K562 (cell line): Measurements from ENCODE around the gene NEK1. TPM values are rescaled to one million over a fixed set of nuclear protein-coding genes. Genes with fewer than 3 reads are reported as not detected.
A peak's percentile ranks its signal among the peaks of the same experiment; 100 is the strongest.

ENCODE experiments used
- ATAC-seq: fragments of 200-7000 bp; cut with Tn5 transposase; 3 replicates; pipeline ENCODE4 v1.9.1; 2020; ENCODE audit warnings: moderate library complexity
- BruUV-seq: library from RNA; stranded (reverse); fragments of 400-500 nt; replicated peaks from 2 replicates; lab custom pipeline; 2021; lab: Mats Ljungman, UMichigan
- CTCF ChIA-PET: fragments of 300-600 bp; formaldehyde crosslinking; extraction: SDS; loops from one replicate; lab custom pipeline; 2021; ENCODE audit warnings: low intra/inter-chr PET ratio; lab: Yijun Ruan, JAX
- POLR2A ChIA-PET: fragments of 300-600, 350-650 bp; sonication (Branson Sonifier 250); formaldehyde crosslinking; extraction: SDS; loops from one replicate; lab custom pipeline; 2021; ENCODE audit warnings: antibody characterized with exemption, inconsistent platforms; lab: Yijun Ruan, JAX
- DNase-seq, 4 experiments: peaks; one replicate each; pipeline versions ENCODE4 v3.0.0 to v3.0.0-alpha.2; 2011 to 2018; ENCODE audit warnings: low spot score in 3 of 4, mixed read lengths in 3 of 4; ENCODE audit errors: extremely low read depth in 1 of 4
- FAIRE-seq: peaks from 2 replicates; lab custom pipeline; 2011; peaks lifted over from hg19 to GRCh38; lab: Jason Lieb, UNC
- H2AFZ ChIP-seq: 2 replicates; pipeline ENCODE4 v1.6.0; 2011; ENCODE audit warnings: low read depth, low read length, control low read depth, inconsistent platforms
- H3K27ac ChIP-seq: fragments of 200-600 bp; 3 replicates; pipeline ENCODE4 v1.8.0; 2011; ENCODE audit warnings: low read depth, mild to moderate bottlenecking, control low read depth, inconsistent platforms, low read length, moderate library complexity, mixed read lengths; ENCODE audit errors: extremely low read depth
- H3K27me3 ChIP-seq, 2 experiments: fragments of 300-600 bp in 1 of 2; 2 replicates in 1 of 2; 3 replicates in 1 of 2; pipeline versions ENCODE4 v1.6.0 to v1.8.0; 2011; ENCODE audit warnings: inconsistent platforms in 2 of 2, low read length in 2 of 2, mild to moderate bottlenecking in 1 of 2, mixed read lengths in 1 of 2, moderate library complexity in 1 of 2; ENCODE audit not compliant: control insufficient read depth in 2 of 2, insufficient read depth in 2 of 2
- H3K36me3 ChIP-seq: fragments of 300-600 bp; 3 replicates; pipeline ENCODE4 v1.8.0; 2011; ENCODE audit warnings: mild to moderate bottlenecking, low read length, inconsistent platforms; ENCODE audit not compliant: control insufficient read depth, insufficient read depth
- H3K4me1 ChIP-seq, 2 experiments: fragments of 200-600 bp in 1 of 2; replicated peaks in 1 of 2; 2 replicates in 1 of 2; 3 replicates in 1 of 2; pipeline versions ENCODE4 v1.5.1 to v1.8.0; 2011; ENCODE audit warnings: inconsistent platforms in 2 of 2, low read length in 2 of 2, mild to moderate bottlenecking in 1 of 2, mixed read lengths in 1 of 2, moderate library complexity in 1 of 2; ENCODE audit not compliant: control insufficient read depth in 2 of 2, insufficient read depth in 2 of 2
- H3K4me2 ChIP-seq: 2 replicates; pipeline ENCODE4 v1.6.1; 2011; ENCODE audit warnings: low read length, control low read depth, inconsistent platforms, mixed read lengths; ENCODE audit not compliant: insufficient read depth
- H3K4me3 ChIP-seq: fragments of 200-600 bp; sonication (generic), shearing (Covaris generic); 2 replicates; pipeline ENCODE4 v1.5.1; 2016; ENCODE audit warnings: control low read depth, inconsistent platforms
- H3K79me2 ChIP-seq: fragments of 200-600 bp; 3 replicates; pipeline ENCODE4 v1.8.0; 2011; ENCODE audit warnings: low read length, inconsistent platforms; ENCODE audit not compliant: control insufficient read depth, insufficient read depth
- H3K9ac ChIP-seq, 2 experiments: 2 replicates each; pipeline versions ENCODE4 v1.6.0 to v1.6.1; 2011; ENCODE audit warnings: low read depth in 2 of 2, low read length in 2 of 2, control low read depth in 1 of 2, inconsistent platforms in 1 of 2, mild to moderate bottlenecking in 1 of 2, mixed read lengths in 1 of 2; ENCODE audit not compliant: insufficient read depth in 1 of 2
- H3K9me1 ChIP-seq: one replicate; pipeline ENCODE4 v1.6.0; 2011; ENCODE audit warnings: inconsistent platforms, mild to moderate bottlenecking, low read length, moderate library complexity; ENCODE audit not compliant: control insufficient read depth, insufficient read depth
- H3K9me3 ChIP-seq: replicated peaks from 2 replicates; pipeline ENCODE4 v1.5.1; 2011; ENCODE audit warnings: low read depth, low read length, inconsistent platforms; ENCODE audit not compliant: control insufficient read depth, insufficient read depth
- H4K20me1 ChIP-seq: replicated peaks from 2 replicates; pipeline ENCODE4 v1.6.1; 2011; ENCODE audit warnings: low read length, inconsistent platforms, mixed read lengths; ENCODE audit not compliant: control insufficient read depth, insufficient read depth
- ATF1 ChIP-seq, 2 experiments: fragments of 450-650 bp in 1 of 2; IDR thresholded peaks; 2 replicates each; pipeline ENCODE4 v1.6.1; 2016; ENCODE audit warnings: missing compliant biosample characterization in 1 of 2, missing genetic modification characterization in 1 of 2
- BHLHE40 ChIP-seq: IDR thresholded peaks from 2 replicates; pipeline ENCODE4 v1.6.1; 2011; ENCODE audit warnings: low read length, improper control_type of control experiment
- DPF2 ChIP-seq: fragments of 450-650 bp; IDR thresholded peaks from 2 replicates; pipeline ENCODE4 v1.6.1; 2016
- FOSL1 ChIP-seq: fragments of 200-800 bp; sonication (Bioruptor generic); conservative IDR thresholded peaks from 2 replicates; pipeline ENCODE4 v1.6.1; 2016; ENCODE audit warnings: missing genetic modification characterization, missing compliant biosample characterization
- FOXJ2 ChIP-seq: fragments of 200-800 bp; sonication (Bioruptor generic); IDR thresholded peaks from 2 replicates; pipeline ENCODE4 v1.6.1; 2016; ENCODE audit warnings: missing genetic modification characterization, missing compliant biosample characterization
- HCFC1 ChIP-seq: IDR thresholded peaks from 2 replicates; pipeline ENCODE4 v1.6.1; 2012; ENCODE audit warnings: low read depth, low read length, improper control_type of control experiment
- HMG20A ChIP-seq: fragments of 450-650 bp; formaldehyde crosslinking; conservative IDR thresholded peaks from 2 replicates; pipeline ENCODE4 v1.4.0; 2020; ENCODE audit warnings: mild to moderate bottlenecking, mixed read lengths
- HNRNPH1 ChIP-seq: fragments of 200-400 bp; formaldehyde crosslinking; optimal IDR thresholded peaks from 2 replicates; pipeline ENCODE3; 2017; ENCODE audit warnings: low read depth, mild to moderate bottlenecking, low read length, moderate library complexity
- HOXB6 ChIP-seq: fragments of 250-450 bp; sonication (Bioruptor Pico); IDR thresholded peaks from 2 replicates; pipeline ENCODE4 v1.5.1; 2022; ENCODE audit warnings: mild to moderate bottlenecking, borderline replicate concordance
- L3MBTL2 ChIP-seq: fragments of 450-650 bp; IDR thresholded peaks from 2 replicates; pipeline ENCODE4 v1.6.1; 2016; ENCODE audit warnings: mild to moderate bottlenecking, moderate library complexity
- LARP7 ChIP-seq: fragments of 450-650 bp; IDR thresholded peaks from 2 replicates; pipeline ENCODE4 v1.6.1; 2016
- RBM25 ChIP-seq: fragments of 200-400 bp; formaldehyde crosslinking; IDR thresholded peaks from 2 replicates; pipeline ENCODE4 v1.6.1; 2018; ENCODE audit warnings: low read length, low read depth, moderate library complexity; ENCODE audit not compliant: severe bottlenecking
- SETDB1 ChIP-seq: IDR thresholded peaks from one replicate; pipeline ENCODE4 v1.6.1; 2012; ENCODE audit warnings: low read length, control low read depth, inconsistent platforms
- SIN3B ChIP-seq: fragments of 450-650 bp; IDR thresholded peaks from 2 replicates; pipeline ENCODE4 v1.6.1; 2017; ENCODE audit warnings: low read depth, mild to moderate bottlenecking, moderate library complexity
- SMARCC2 ChIP-seq: fragments of 450-650 bp; IDR thresholded peaks from 2 replicates; pipeline ENCODE4 v1.6.1; 2017; ENCODE audit warnings: antibody characterized with exemption, moderate library complexity, mild to moderate bottlenecking, low read depth
- SRSF9 ChIP-seq: fragments of 200-400 bp; formaldehyde crosslinking; IDR thresholded peaks from 2 replicates; pipeline ENCODE4 v1.6.1; 2017; ENCODE audit warnings: low read depth, low read length, borderline replicate concordance
- ZNF586 ChIP-seq: fragments of 450-650 bp; formaldehyde crosslinking; conservative IDR thresholded peaks from 2 replicates; pipeline ENCODE4 v1.4.0; 2020; ENCODE audit warnings: mild to moderate bottlenecking, moderate library complexity
- ZNF766 ChIP-seq: fragments of 200-800 bp; sonication (Bioruptor generic); conservative IDR thresholded peaks from 2 replicates; pipeline ENCODE4 v1.6.1; 2016; ENCODE audit warnings: missing genetic modification characterization, missing compliant biosample characterization
- WGBS: fragments of 100-300 bp; shearing (Covaris generic); methylation state at CpG from one replicate; pipeline ENCODE4 v1.1.6; 2016; ENCODE audit warnings: low coverage, mixed read lengths; ENCODE audit not compliant: insufficient coverage; ENCODE audit errors: missing lambda C conversion rate; 5-methylcytosine and 5-hydroxymethylcytosine counted together
- in situ Hi-C: fragments of 300-500 bp; cut with MboI; formaldehyde crosslinking; loops from 4 replicates; pipeline ENCODE4 v1.15.0; 2018; ENCODE audit warnings: inconsistent platforms, mixed read lengths
- intact Hi-C: fragments of 100-400 bp; cut with micrococcal nuclease; formaldehyde crosslinking; loops from 2 replicates; pipeline ENCODE4 v1.14.2; 2022
- polyA plus RNA-seq, 8 experiments: library from polyadenylated mRNA; depleted of rRNA in 4 of 8; stranded (reverse) in 5 of 8; unstranded in 3 of 8; fragments of >200 nt; fragmentation: Nextera tagmentation in 2 of 8; fragmentation: Illumina TruSeq in 1 of 8; extraction: Ambion mirVana in 2 of 8; extraction: Trizol in 1 of 8; gene quantifications; 2 replicates each; pipeline versions ENCODE4 v1.2.1 to v1.2.3, GENCODE V29; 2011 to 2014; ENCODE audit warnings: inconsistent platforms in 1 of 8, missing spikeins in 1 of 8
- total RNA-seq, 7 experiments: library from RNA; depleted of rRNA in 6 of 7; stranded (reverse); fragments of >200 nt in 6 of 7; fragmentation: Illumina TruSeq in 2 of 7; extraction: Trizol in 2 of 7; gene quantifications; 2 replicates each; pipeline versions ENCODE4 v1.2.1 to v1.2.3, GENCODE V29; 2011 to 2021; ENCODE audit warnings: low replicate concordance in 1 of 7
- TF ChIP-seq, protein P1 (sequence below): sonication (generic); formaldehyde crosslinking; IDR thresholded peaks from 2 replicates; pipeline ENCODE4 v1.8.0; 2022; ENCODE audit warnings: missing genetic modification reagents, mild to moderate bottlenecking, borderline replicate concordance
- TF ChIP-seq, protein P2 (sequence below): fragments of 250-450 bp; sonication (Bioruptor Pico); IDR thresholded peaks from 2 replicates; pipeline ENCODE4 v1.5.1; 2021; ENCODE audit warnings: mild to moderate bottlenecking
- TF ChIP-seq, protein P3 (sequence below), 2 experiments: fragments of 450-650 bp in 1 of 2; sonication (generic) in 1 of 2; formaldehyde crosslinking in 1 of 2; IDR thresholded peaks in 1 of 2; conservative IDR thresholded peaks in 1 of 2; 2 replicates each; pipeline versions ENCODE4 v1.6.1 to v1.8.1; 2016 to 2023; ENCODE audit warnings: mild to moderate bottlenecking in 2 of 2, moderate library complexity in 2 of 2, inconsistent platforms in 1 of 2, missing genetic modification reagents in 1 of 2

The NEK1 gene
- total and polyA plus RNA-seq, 9 of the 15 experiments (the other 6 are each of a cell fraction or from before 2014, with no cell fraction given) = 6.2 to 15.7 (median 10.3) TPM

DNA sequence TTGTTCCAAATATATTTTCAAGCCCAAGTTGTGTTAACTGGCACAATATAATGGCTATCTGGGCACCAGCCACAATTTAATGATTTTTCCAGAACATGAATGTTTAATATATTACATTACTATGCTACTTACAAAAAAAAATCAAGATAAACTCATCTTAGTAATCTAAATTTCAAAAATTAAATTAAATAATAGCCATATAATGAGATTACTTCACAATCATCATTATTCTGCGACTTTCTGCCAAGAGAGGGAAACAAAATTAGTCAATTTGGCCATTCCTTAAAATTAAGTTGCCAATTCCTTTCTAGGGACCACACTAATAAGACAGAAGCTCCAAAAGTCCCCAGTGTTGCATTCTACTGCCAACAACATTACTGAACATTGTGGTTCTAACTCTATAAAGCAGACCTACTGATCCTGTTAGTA is 7.5 kb downstream of the NEK1 start:
- in situ Hi-C loops = loop anchor here (25.0 kb wide), 1 partner anchor 432 kb away; the partner anchor contains the start of gene MFAP3L
- TF ChIP-seq FOSL1 (peak; percentile 66), HOXB6 (CRISPR knock-in tag) (no peak), SMARCC2 (0 out of 2 replicates have a peak, but pooled peaks have one; percentile 12), HCFC1 (no peak), ZNF766 (CRISPR knock-in tag) (0 out of 2 replicates have a peak, but pooled peaks have one; percentile 25), SRSF9 (no peak), SIN3B (no peak), SETDB1 (no peak), HMG20A (CRISPR knock-in tag) (no peak), ZNF586 (no peak), HNRNPH1 (no peak), RBM25 (no peak), ATF1 (CRISPR knock-in tag; IDR thresholded peaks at IDR 0.05) (no peak), ATF1 (tag; IDR thresholded peaks at IDR 0.05) (peak; percentile 6; the same call in 1 of the 2 replicates), LARP7 (no peak), L3MBTL2 (no peak), FOXJ2 (tag) (0 out of 2 replicates have a peak, but pooled peaks have one; percentile 2), BHLHE40 (no peak), DPF2 (peak; percentile 10; the same call in 1 of the 2 replicates)
- TF ChIP-seq, protein P1, sequence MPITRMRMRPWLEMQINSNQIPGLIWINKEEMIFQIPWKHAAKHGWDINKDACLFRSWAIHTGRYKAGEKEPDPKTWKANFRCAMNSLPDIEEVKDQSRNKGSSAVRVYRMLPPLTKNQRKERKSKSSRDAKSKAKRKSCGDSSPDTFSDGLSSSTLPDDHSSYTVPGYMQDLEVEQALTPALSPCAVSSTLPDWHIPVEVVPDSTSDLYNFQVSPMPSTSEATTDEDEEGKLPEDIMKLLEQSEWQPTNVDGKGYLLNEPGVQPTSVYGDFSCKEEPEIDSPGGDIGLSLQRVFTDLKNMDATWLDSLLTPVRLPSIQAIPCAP (CRISPR knock-in tag) = no peak
- TF ChIP-seq, protein P2, sequence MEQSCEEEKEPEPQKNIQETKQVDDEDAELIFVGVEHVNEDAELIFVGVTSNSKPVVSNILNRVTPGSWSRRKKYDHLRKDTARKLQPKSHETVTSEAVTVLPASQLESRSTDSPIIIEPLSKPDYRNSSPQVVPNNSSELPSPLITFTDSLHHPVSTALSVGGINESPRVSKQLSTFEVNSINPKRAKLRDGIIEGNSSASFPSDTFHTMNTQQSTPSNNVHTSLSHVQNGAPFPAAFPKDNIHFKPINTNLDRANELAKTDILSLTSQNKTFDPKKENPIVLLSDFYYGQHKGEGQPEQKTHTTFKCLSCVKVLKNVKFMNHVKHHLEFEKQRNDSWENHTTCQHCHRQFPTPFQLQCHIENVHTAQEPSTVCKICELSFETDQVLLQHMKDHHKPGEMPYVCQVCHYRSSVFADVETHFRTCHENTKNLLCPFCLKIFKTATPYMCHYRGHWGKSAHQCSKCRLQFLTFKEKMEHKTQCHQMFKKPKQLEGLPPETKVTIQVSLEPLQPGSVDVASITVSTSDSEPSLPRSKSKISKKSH (CRISPR knock-in tag) = no peak
- TF ChIP-seq, protein P3, sequence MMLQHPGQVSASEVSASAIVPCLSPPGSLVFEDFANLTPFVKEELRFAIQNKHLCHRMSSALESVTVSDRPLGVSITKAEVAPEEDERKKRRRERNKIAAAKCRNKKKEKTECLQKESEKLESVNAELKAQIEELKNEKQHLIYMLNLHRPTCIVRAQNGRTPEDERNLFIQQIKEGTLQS (IDR thresholded peaks at IDR 0.05) = peak; percentile 3; the same call in 1 of the 2 replicates
- TF ChIP-seq, protein P3 (CRISPR knock-in tag; conservative IDR thresholded peaks at IDR 0.05) = no peak

More for the DNA sequence above, 7.5 kb downstream of the NEK1 start:
- FAIRE-seq (no peak), DNase-seq (no peak), ATAC-seq (no peak)
- CTCF ChIA-PET = no interaction called here
- Histone ChIP-seq H3K9ac (peak overlapping the region in 1 of 2 experiments; percentile 70; a peak in 2 of 4 replicates), H3K4me1 (peaks cover 1 to 17% of the 10 kb centered on the region in 2 experiments; a peak in 4 of 5 replicates), H3K9me1 (no peaks in the 10 kb centered on the region), H3K4me3 (no peak overlapping the region), H2AFZ (no peak overlapping the region; the same call in 1 of the 2 replicates), H4K20me1 (no peaks in the 10 kb centered on the region), H3K9me3 (no peaks in the 10 kb centered on the region), H3K4me2 (peak overlapping the region; percentile 50), H3K79me2 (peaks cover 68% of the 10 kb centered on the region), H3K36me3 (peaks cover 37% of the 10 kb centered on the region), H3K27ac (peak overlapping the region; percentile 79), H3K27me3 (no peaks in the 10 kb centered on the region)
- POLR2A ChIA-PET = interaction anchor here (1.3 kb wide), 1 partner anchor 20 kb away, joined by 4 read pairs; no protein-coding TSS in a partner anchor
- 64% methylated on average over 1 of the region's 1 CpG for WGBS
- BruUV-seq = no TSS peak
- intact Hi-C loops = no loop called here
